ENCODE data around the gene SF3B2.
"Not testable (repeated sequence)": the region's sequence is repeated elsewhere in the genome, so short reads cannot be mapped to it uniquely, and the experiment has no call there.

The SF3B2 gene

GRCh38 chr11:66078949-66079348 lies 26.8 kb downstream of the SF3B2 start:
- not testable (repeated sequence) for DNase-seq

GRCh38 chr11:66080055-66080817 lies 28.1 kb downstream of the SF3B2 start:
- peak; percentile 85 for DNase-seq

- DNase-seq: no peak
Observed at GRCh38 chr11:66081505-66081904, 29.3 kb downstream of the SF3B2 start.

GRCh38 chr11:66082946-66083698 lies 31.0 kb downstream of the SF3B2 start:
- peak; percentile 31 for DNase-seq

GRCh38 chr11:66083767-66084166 lies 31.6 kb downstream of the SF3B2 start:
- no peak for DNase-seq

- DNase-seq: no peak
Observed at GRCh38 chr11:66084821-66085475, 32.8 kb downstream of the SF3B2 start.

- no peak for DNase-seq
Observed at GRCh38 chr11:66087148-66087908, 35.2 kb downstream of the SF3B2 start.

GRCh38 chr11:66089067-66089466 lies 36.9 kb downstream of the SF3B2 start:
- DNase-seq: no peak

GRCh38 chr11:66090288-66090687 lies 38.1 kb downstream of the SF3B2 start:
- no peak for DNase-seq

GRCh38 chr11:66092125-66092524 lies 40.0 kb downstream of the SF3B2 start:
- DNase-seq: not testable (repeated sequence)

GRCh38 chr11:66099746-66100145 lies 47.6 kb downstream of the SF3B2 start:
- DNase-seq: not testable (repeated sequence)

GRCh38 chr11:66100272-66101065 lies 48.3 kb downstream of the SF3B2 start:
- no peak for DNase-seq

GRCh38 chr11:66101066-66101464 lies 48.9 kb downstream of the SF3B2 start:
- no peak for DNase-seq

- DNase-seq: no peak
Observed at GRCh38 chr11:66104057-66104638, 52.0 kb downstream of the SF3B2 start.

- DNase-seq: peak; percentile 65
Observed at GRCh38 chr11:66106786-66107599, 54.8 kb downstream of the SF3B2 start.

GRCh38 chr11:66107600-66108510 lies 55.7 kb downstream of the SF3B2 start:
- DNase-seq: peak; percentile 39

GRCh38 chr11:66109294-66109693 lies 57.1 kb downstream of the SF3B2 start:
- DNase-seq: no peak

GRCh38 chr11:66111158-66111557 lies 59.0 kb downstream of the SF3B2 start:
- DNase-seq: no peak

GRCh38 chr11:66112041-66112491 lies 59.9 kb downstream of the SF3B2 start:
- no peak for DNase-seq

Measured in fibroblast of skin of right biceps (primary cell).